ENCODE results near the gene ITGA11. TPM values are rescaled to one million over a fixed set of nuclear protein-coding genes. Genes with fewer than 3 reads are reported as not detected.

The ITGA11 gene
- total RNA-seq, 3 donors from 2014 or later (not counting 1 experiment from before 2014, with no cell fraction given): not detected

- no peak overlapping the region for H3K4me3 Mint-ChIP-seq
- H3K27ac ChIP-seq (ENCODE audit: low read length): no peak overlapping the region
- H3K36me3 Mint-ChIP-seq: no peaks in the 10 kb centered on the region
- H3K4me1 Mint-ChIP-seq: no peaks in the 10 kb centered on the region
- H3K36me3 ChIP-seq (ENCODE audit: control insufficient read depth, insufficient read depth, low read length): no peaks in the 10 kb centered on the region
- DNase-seq: no peak
- no peaks in the 10 kb centered on the region for H3K9me3 Mint-ChIP-seq
- WGBS (ENCODE audit: insufficient coverage): 61% methylated on average over 6 of the region's 6 CpGs
- no peaks in the 10 kb centered on the region for H3K9me3 ChIP-seq (ENCODE audit: control insufficient read depth, insufficient read depth, low read length)
- peaks cover 3 to 11% of the 10 kb centered on the region in 2 donors for H3K27me3 Mint-ChIP-seq (ENCODE audit: low read depth in 2 of 2)
- H3K27me3 ChIP-seq (ENCODE audit: control insufficient read depth, insufficient read depth, low read length): no peaks in the 10 kb centered on the region
- no peak for ATAC-seq
- intact Hi-C loops (cut with micrococcal nuclease): no loop called here
- no peak overlapping the region for H3K27ac Mint-ChIP-seq
- no peak for TF ChIP-seq CTCF (IDR thresholded peaks at IDR 0.05)
- H3K4me3 ChIP-seq (ENCODE audit: low read length): no peak overlapping the region
- no peaks in the 10 kb centered on the region for H3K4me1 ChIP-seq (ENCODE audit: control insufficient read depth, insufficient read depth, low read length)
Observed at GRCh38 chr15:68337826-68338225, 94.1 kb downstream of the ITGA11 start.

GRCh38 chr15:68336516-68336915, 95.4 kb downstream of the ITGA11 start:
- no peaks in the 10 kb centered on the region for H3K9me3 ChIP-seq (ENCODE audit: control insufficient read depth, insufficient read depth, low read length)
- no peaks in the 10 kb centered on the region for H3K36me3 ChIP-seq (ENCODE audit: control insufficient read depth, insufficient read depth, low read length)
- H3K27me3 ChIP-seq (ENCODE audit: control insufficient read depth, insufficient read depth, low read length): no peaks in the 10 kb centered on the region
- no peak for ATAC-seq
- Mint-ChIP-seq H3K9me3 (no peaks in the 10 kb centered on the region), H3K36me3 (no peaks in the 10 kb centered on the region), H3K27me3 (ENCODE audit: low read depth in 2 of 2) (peaks cover 7 to 11% of the 10 kb centered on the region in 2 donors), H3K4me1 (no peaks in the 10 kb centered on the region), H3K27ac (no peak overlapping the region), H3K4me3 (no peak overlapping the region)
- no peak overlapping the region for H3K4me3 ChIP-seq (ENCODE audit: low read length)
- DNase-seq: no peak
- intact Hi-C loops (cut with micrococcal nuclease): no loop called here
- 89% methylated on average over 7 of the region's 7 CpGs for WGBS (ENCODE audit: insufficient coverage)
- no peaks in the 10 kb centered on the region for H3K4me1 ChIP-seq (ENCODE audit: control insufficient read depth, insufficient read depth, low read length)
- no peak overlapping the region for H3K27ac ChIP-seq (ENCODE audit: low read length)
- no peak for TF ChIP-seq CTCF (IDR thresholded peaks at IDR 0.05)

- Histone ChIP-seq H3K27me3 (ENCODE audit: control insufficient read depth, insufficient read depth, low read length) (no peaks in the 10 kb centered on the region), H3K27ac (ENCODE audit: low read length) (no peak overlapping the region), H3K4me1 (ENCODE audit: control insufficient read depth, insufficient read depth, low read length) (no peaks in the 10 kb centered on the region), H3K36me3 (ENCODE audit: control insufficient read depth, insufficient read depth, low read length) (no peaks in the 10 kb centered on the region), H3K9me3 (ENCODE audit: control insufficient read depth, insufficient read depth, low read length) (no peaks in the 10 kb centered on the region), H3K4me3 (ENCODE audit: low read length) (no peak overlapping the region)
- Mint-ChIP-seq H3K4me1 (no peaks in the 10 kb centered on the region), H3K27me3 (ENCODE audit: low read depth in 2 of 2) (peaks cover 7 to 11% of the 10 kb centered on the region in 2 donors), H3K36me3 (no peaks in the 10 kb centered on the region), H3K9me3 (no peaks in the 10 kb centered on the region), H3K4me3 (no peak overlapping the region), H3K27ac (no peak overlapping the region)
- WGBS (ENCODE audit: insufficient coverage): 83% methylated on average over 13 of the region's 14 CpGs
- DNase-seq: no peak
- no peak for ATAC-seq
- intact Hi-C loops (cut with micrococcal nuclease): no loop called here
- no peak for TF ChIP-seq CTCF (IDR thresholded peaks at IDR 0.05)
Observed at GRCh38 chr15:68335655-68336054, 96.3 kb downstream of the ITGA11 start.

GRCh38 chr15:68335251-68335650, 96.7 kb downstream of the ITGA11 start:
- WGBS (ENCODE audit: insufficient coverage): 100% methylated on average over 1 of the region's 1 CpG
- Mint-ChIP-seq H3K27ac (no peak overlapping the region), H3K4me1 (no peaks in the 10 kb centered on the region), H3K36me3 (no peaks in the 10 kb centered on the region), H3K4me3 (no peak overlapping the region), H3K27me3 (ENCODE audit: low read depth in 2 of 2) (peaks cover 7 to 13% of the 10 kb centered on the region in 2 donors), H3K9me3 (no peaks in the 10 kb centered on the region)
- no peak for ATAC-seq
- Histone ChIP-seq H3K27me3 (ENCODE audit: control insufficient read depth, insufficient read depth, low read length) (no peaks in the 10 kb centered on the region), H3K4me3 (ENCODE audit: low read length) (no peak overlapping the region), H3K9me3 (ENCODE audit: control insufficient read depth, insufficient read depth, low read length) (no peaks in the 10 kb centered on the region), H3K36me3 (ENCODE audit: control insufficient read depth, insufficient read depth, low read length) (no peaks in the 10 kb centered on the region), H3K4me1 (ENCODE audit: control insufficient read depth, insufficient read depth, low read length) (no peaks in the 10 kb centered on the region), H3K27ac (ENCODE audit: low read length) (no peak overlapping the region)
- TF ChIP-seq CTCF (IDR thresholded peaks at IDR 0.05): no peak
- intact Hi-C loops (cut with micrococcal nuclease): no loop called here
- DNase-seq: no peak

All from natural killer cell (primary cell).